Activated B cell treated with CpG ODN at 0.5 μM for 24 hours (primary cell): ENCODE data around the gene MYO1C. TPM values are rescaled to one million over a fixed set of nuclear protein-coding genes. Genes with fewer than 3 reads are reported as not detected.

Source experiments
- total RNA-seq: library from RNA; stranded (reverse); gene quantifications from 2 replicates; pipeline ENCODE4 v1.2.3, GENCODE V29; 2022

Gene MYO1C
- total RNA-seq, 1 donor from 2014 or later = 190 TPM

Other genes starting within 250 kb of the MYO1C start
- gene BHLHA9, start 222.2 kb downstream of the MYO1C start, total RNA-seq = not detected in 2 replicates
- not detected in 2 replicates for gene TRARG1, start 213.0 kb downstream of the MYO1C start, total RNA-seq
- 253 and 263 TPM in 2 replicates for gene YWHAE, start 92.5 kb downstream of the MYO1C start, total RNA-seq
- 22.5 and 29.1 TPM in 2 replicates for gene CRK, start 36.5 kb downstream of the MYO1C start, total RNA-seq
- 46.0 and 50.0 TPM in 2 replicates for gene INPP5K, start 23.9 kb upstream of the MYO1C start, total RNA-seq
- 97.0 and 113 TPM in 2 replicates for gene PITPNA, start 70.1 kb upstream of the MYO1C start, total RNA-seq
- gene SLC43A2, start 136.1 kb upstream of the MYO1C start, total RNA-seq = 148 and 167 TPM in 2 replicates
- 6.6 and 8.0 TPM in 2 replicates for gene SCARF1, start 153.0 kb upstream of the MYO1C start, total RNA-seq
- gene RILP, start 157.2 kb upstream of the MYO1C start, total RNA-seq = 9.7 and 9.8 TPM in 2 replicates
- gene PRPF8, start 192.2 kb upstream of the MYO1C start, total RNA-seq = 401 and 442 TPM in 2 replicates
- gene TLCD2, start 217.7 kb upstream of the MYO1C start, total RNA-seq = 0.02 and 0.04 TPM in 2 replicates
- 42.7 and 48.4 TPM in 2 replicates for gene WDR81, start 232.0 kb upstream of the MYO1C start, total RNA-seq